Endodermal cell (in vitro differentiated cells): ENCODE measurements around the gene NAA20. TPM values are rescaled to one million over a fixed set of nuclear protein-coding genes. Genes with fewer than 3 reads are reported as not detected.

Experiments used
- DNase-seq: peaks from one replicate; pipeline ENCODE4 v3.0.0-alpha.2; 2017
- H3K27ac ChIP-seq: 2 replicates; pipeline ENCODE4 v1.5.1; 2013; ENCODE audit warnings: mild to moderate bottlenecking, low read depth, low read length, moderate library complexity
- H3K27me3 ChIP-seq: 2 replicates; pipeline ENCODE4 v1.6.1; 2013; ENCODE audit warnings: mild to moderate bottlenecking, low read length, moderate library complexity; ENCODE audit not compliant: insufficient read depth, control insufficient read depth, poor library complexity, severe bottlenecking
- H3K36me3 ChIP-seq: 2 replicates; pipeline ENCODE4 v1.7.0; 2013; ENCODE audit warnings: mild to moderate bottlenecking, low read length, moderate library complexity; ENCODE audit not compliant: control insufficient read depth, insufficient read depth
- H3K4me1 ChIP-seq: one replicate; pipeline ENCODE4 v1.7.0; 2013; ENCODE audit warnings: low read length; ENCODE audit not compliant: control insufficient read depth, insufficient read depth
- H3K4me3 ChIP-seq: 2 replicates; pipeline ENCODE4 v1.5.1; 2013; ENCODE audit warnings: mild to moderate bottlenecking, low read length, moderate library complexity
- H3K9ac ChIP-seq: 2 replicates; pipeline ENCODE4 v1.6.1; 2013; ENCODE audit warnings: mild to moderate bottlenecking, low read length, moderate library complexity; ENCODE audit not compliant: poor library complexity, severe bottlenecking; ENCODE audit errors: extremely low read depth
- H3K9me3 ChIP-seq: 2 replicates; pipeline ENCODE4 v1.6.1; 2013; ENCODE audit warnings: mild to moderate bottlenecking, low read length, moderate library complexity; ENCODE audit not compliant: control insufficient read depth
- H3K27ac Mint-ChIP-seq: 2 replicates; pipeline ENCODE4 v1.8.0; 2020; ENCODE audit warnings: mixed read lengths
- H3K27me3 Mint-ChIP-seq: 2 replicates; pipeline ENCODE4 v1.8.0; 2021; ENCODE audit warnings: mild to moderate bottlenecking, mixed read lengths; ENCODE audit not compliant: insufficient read depth
- H3K36me3 Mint-ChIP-seq: 2 replicates; pipeline ENCODE4 v1.8.0; 2020; ENCODE audit warnings: low read depth, mixed read lengths
- H3K4me1 Mint-ChIP-seq: 2 replicates; pipeline ENCODE4 v1.8.0; 2020; ENCODE audit warnings: mixed read lengths
- H3K4me3 Mint-ChIP-seq: 2 replicates; pipeline ENCODE4 v1.8.0; 2020; ENCODE audit warnings: mild to moderate bottlenecking, moderate library complexity, mixed read lengths
- H3K9me3 Mint-ChIP-seq: 2 replicates; pipeline ENCODE4 v1.8.0; 2020; ENCODE audit warnings: mild to moderate bottlenecking, mixed read lengths
- CTCF ChIP-seq: fragments of 200-600 bp; sonication (generic); conservative IDR thresholded peaks from 2 replicates; pipeline ENCODE4 v1.5.0; 2021; ENCODE audit warnings: antibody characterized with exemption, mild to moderate bottlenecking
- WGBS, 2 experiments: methylation state at CpG; one replicate each; pipeline versions ENCODE4 v1.1.5 to v1.1.7; 2013; ENCODE audit warnings: missing lambda C conversion rate in 2 of 2, mixed read lengths in 1 of 2; ENCODE audit not compliant: insufficient coverage in 1 of 2, insufficient read length in 1 of 2; 5-methylcytosine and 5-hydroxymethylcytosine counted together
- total RNA-seq, 2 donors: library from RNA; stranded (reverse); fragmentation: NEBNext Ultra II Directional in 1 of 2; extraction: Animal tissue kit (Norgen Biotek cat#: 25700) in 1 of 2; gene quantifications; 2 replicates in 1 of 2; 3 replicates in 1 of 2; pipeline ENCODE4 v1.2.1, GENCODE V29; 2021

NAA20 gene
- total RNA-seq, 2 donors from 2014 or later = 35.1 to 39.4 TPM

GRCh38 chr20:20034486-20034885 is 17.3 kb downstream of the NAA20 start:
- H3K27me3 ChIP-seq = no peaks in the 10 kb centered on the region
- H3K36me3 Mint-ChIP-seq = peaks cover 54% of the 10 kb centered on the region
- no peak overlapping the region for H3K9ac ChIP-seq
- H3K36me3 ChIP-seq = peaks cover 90% of the 10 kb centered on the region
- H3K4me1 ChIP-seq = no peaks in the 10 kb centered on the region
- H3K27ac ChIP-seq = no peak overlapping the region
- no peaks in the 10 kb centered on the region for H3K9me3 ChIP-seq
- no peaks in the 10 kb centered on the region for H3K9me3 Mint-ChIP-seq
- DNase-seq = no peak
- H3K4me1 Mint-ChIP-seq = peaks cover 5% of the 10 kb centered on the region
- WGBS, 2 experiments = 91 to 98% methylated on average over 3 of the region's 4 CpGs
- no peak overlapping the region for H3K4me3 Mint-ChIP-seq
- no peaks in the 10 kb centered on the region for H3K27me3 Mint-ChIP-seq
- H3K27ac Mint-ChIP-seq = no peak overlapping the region
- no peak overlapping the region for H3K4me3 ChIP-seq
- no peak for TF ChIP-seq CTCF

GRCh38 chr20:20036756-20037155 is 19.6 kb downstream of the NAA20 start:
- 91 to 100% methylated on average over 3 of the region's 3 CpGs for WGBS, 2 experiments
- Mint-ChIP-seq H3K4me3 (no peak overlapping the region), H3K9me3 (no peaks in the 10 kb centered on the region)

GRCh38 chr20:20037960-20038359 is 20.8 kb downstream of the NAA20 start:
- Histone ChIP-seq H3K9me3 (no peaks in the 10 kb centered on the region), H3K27me3 (no peaks in the 10 kb centered on the region), H3K4me1 (no peaks in the 10 kb centered on the region), H3K4me3 (no peak overlapping the region), H3K36me3 (peaks cover 92% of the 10 kb centered on the region), H3K9ac (no peak overlapping the region), H3K27ac (no peak overlapping the region)
- 29 to 73% methylated on average over 1 to 5 of the region's 5 CpGs for WGBS, 2 experiments
- no peak for DNase-seq
- Mint-ChIP-seq H3K9me3 (no peaks in the 10 kb centered on the region), H3K27me3 (no peaks in the 10 kb centered on the region), H3K4me1 (peaks cover 5% of the 10 kb centered on the region), H3K27ac (peak overlapping the region; percentile 72), H3K36me3 (peaks cover 64% of the 10 kb centered on the region), H3K4me3 (no peak overlapping the region)
- no peak for TF ChIP-seq CTCF

More at GRCh38 chr20:20036756-20037155, 19.6 kb downstream of the NAA20 start:
- Mint-ChIP-seq H3K4me1 (peaks cover 5% of the 10 kb centered on the region), H3K27me3 (no peaks in the 10 kb centered on the region), H3K36me3 (peaks cover 58% of the 10 kb centered on the region), H3K27ac (no peak overlapping the region)
- H3K27ac ChIP-seq = no peak overlapping the region
- no peak for DNase-seq
- H3K4me1 ChIP-seq = no peaks in the 10 kb centered on the region
- no peaks in the 10 kb centered on the region for H3K27me3 ChIP-seq
- no peak for TF ChIP-seq CTCF
- H3K36me3 ChIP-seq = peaks cover 92% of the 10 kb centered on the region
- no peak overlapping the region for H3K9ac ChIP-seq
- no peaks in the 10 kb centered on the region for H3K9me3 ChIP-seq
- no peak overlapping the region for H3K4me3 ChIP-seq
